ENCODE measurements around the gene ZDHHC11.

GRCh38 chr5:765948-766631 is 84.7 kb downstream of the ZDHHC11 start:
- TF ChIP-seq CTCF (conservative IDR thresholded peaks at IDR 0.05; ENCODE audit: low read depth in 2 of 2) (no peak), CREB1 (CRISPR knock-in tag; IDR thresholded peaks at IDR 0.05; ENCODE audit: low read depth) (no peak), JUNB (IDR thresholded peaks at IDR 0.05; ENCODE audit: unreplicated experiment) (no peak), ZNF114 (CRISPR knock-in tag; IDR thresholded peaks at IDR 0.05) (no peak), POLR2AphosphoS5 (IDR thresholded peaks at IDR 0.05; ENCODE audit: low read depth) (no peak), STAT1 (IDR thresholded peaks at IDR 0.05; ENCODE audit: unreplicated experiment) (no peak), EZH2 (IDR thresholded peaks at IDR 0.05; ENCODE audit: low read depth, unreplicated experiment) (no peak), EZH2phosphoT487 (IDR thresholded peaks at IDR 0.05; ENCODE audit: unreplicated experiment) (no peak), NANOG (IDR thresholded peaks at IDR 0.05; ENCODE audit: borderline replicate concordance) (no peak), REST (IDR thresholded peaks at IDR 0.05; ENCODE audit: unreplicated experiment) (no peak), ZNF331 (CRISPR knock-in tag; IDR thresholded peaks at IDR 0.05; ENCODE audit: low read depth) (no peak), ZNF462 (CRISPR knock-in tag; IDR thresholded peaks at IDR 0.05) (no peak), ETS1 (IDR thresholded peaks at IDR 0.05) (no peak)
